ENCODE results near the gene OR4X2.

The OR4X2 gene

GRCh38 chr11:48242501-48242900, 2.4 kb upstream of the OR4X2 start:
- no peak overlapping the region for H3K4me3 ChIP-seq (ENCODE audit: low read length)
- no peak overlapping the region for H3K27ac ChIP-seq (ENCODE audit: low read length)
- no peaks in the 10 kb centered on the region for H3K27me3 ChIP-seq (replicated peaks; ENCODE audit: insufficient read depth, low read length)
- DNase-seq: no peak
- H3K9me2 ChIP-seq (replicated peaks; ENCODE audit: insufficient read depth, low read length): no peaks in the 10 kb centered on the region
- H3K9ac ChIP-seq (ENCODE audit: low read length): no peak overlapping the region
- H3F3A ChIP-seq (ENCODE audit: insufficient read depth, low read length): no peaks in the 10 kb centered on the region
- no peaks in the 10 kb centered on the region for H3K4me1 ChIP-seq (ENCODE audit: low read length)
- no peaks in the 10 kb centered on the region for H3K9me3 ChIP-seq (replicated peaks; ENCODE audit: insufficient read depth, low read length)
- H3K36me3 ChIP-seq (replicated peaks; ENCODE audit: insufficient read depth, low read length): no peaks in the 10 kb centered on the region
- no peak for TF ChIP-seq EZH2 (optimal IDR thresholded peaks at IDR 0.05; ENCODE audit: low read depth, low read length)
- TF ChIP-seq CTCF (IDR thresholded peaks at IDR 0.05; ENCODE audit: low read length): no peak
- TF ChIP-seq EZH2phosphoT487 (IDR thresholded peaks at IDR 0.05; ENCODE audit: low read length): no peak
- no peaks in the 10 kb centered on the region for H3K79me2 ChIP-seq (ENCODE audit: low read length)
- H3K4me2 ChIP-seq (ENCODE audit: low read depth, low read length): no peak overlapping the region
- H2AFZ ChIP-seq (ENCODE audit: low read length): no peak overlapping the region
- H4K20me1 ChIP-seq (ENCODE audit: insufficient read depth, low read length): no peaks in the 10 kb centered on the region

- TF ChIP-seq CTCF (IDR thresholded peaks at IDR 0.05; ENCODE audit: low read length) (no peak), EZH2phosphoT487 (IDR thresholded peaks at IDR 0.05; ENCODE audit: low read length) (no peak), EZH2 (optimal IDR thresholded peaks at IDR 0.05; ENCODE audit: low read depth, low read length) (no peak)
Measured at GRCh38 chr11:48248902-48249301, 4.0 kb downstream of the OR4X2 start.

GRCh38 chr11:48261600-48261999, 16.7 kb downstream of the OR4X2 start:
- Histone ChIP-seq H3F3A (ENCODE audit: insufficient read depth, low read length) (no peaks in the 10 kb centered on the region), H4K20me1 (ENCODE audit: insufficient read depth, low read length) (no peaks in the 10 kb centered on the region), H3K36me3 (replicated peaks; ENCODE audit: insufficient read depth, low read length) (no peaks in the 10 kb centered on the region), H2AFZ (ENCODE audit: low read length) (no peak overlapping the region), H3K9me3 (replicated peaks; ENCODE audit: insufficient read depth, low read length) (no peaks in the 10 kb centered on the region), H3K9me2 (replicated peaks; ENCODE audit: insufficient read depth, low read length) (no peaks in the 10 kb centered on the region), H3K27me3 (replicated peaks; ENCODE audit: insufficient read depth, low read length) (no peaks in the 10 kb centered on the region), H3K9ac (ENCODE audit: low read length) (no peak overlapping the region), H3K4me2 (ENCODE audit: low read depth, low read length) (no peak overlapping the region), H3K79me2 (ENCODE audit: low read length) (no peaks in the 10 kb centered on the region), H3K4me1 (ENCODE audit: low read length) (no peaks in the 10 kb centered on the region), H3K4me3 (ENCODE audit: low read length) (no peak overlapping the region), H3K27ac (ENCODE audit: low read length) (no peak overlapping the region)
- DNase-seq: no peak
- TF ChIP-seq CTCF (IDR thresholded peaks at IDR 0.05; ENCODE audit: low read length): no peak
- no peak for TF ChIP-seq EZH2 (optimal IDR thresholded peaks at IDR 0.05; ENCODE audit: low read depth, low read length)
- no peak for TF ChIP-seq EZH2phosphoT487 (IDR thresholded peaks at IDR 0.05; ENCODE audit: low read length)

More at GRCh38 chr11:48248902-48249301, 4.0 kb downstream of the OR4X2 start:
- Histone ChIP-seq H3F3A (ENCODE audit: insufficient read depth, low read length) (no peaks in the 10 kb centered on the region), H3K27me3 (replicated peaks; ENCODE audit: insufficient read depth, low read length) (no peaks in the 10 kb centered on the region), H3K9me3 (replicated peaks; ENCODE audit: insufficient read depth, low read length) (no peaks in the 10 kb centered on the region), H3K9me2 (replicated peaks; ENCODE audit: insufficient read depth, low read length) (no peaks in the 10 kb centered on the region), H3K36me3 (replicated peaks; ENCODE audit: insufficient read depth, low read length) (no peaks in the 10 kb centered on the region), H2AFZ (ENCODE audit: low read length) (no peak overlapping the region), H4K20me1 (ENCODE audit: insufficient read depth, low read length) (no peaks in the 10 kb centered on the region), H3K79me2 (ENCODE audit: low read length) (no peaks in the 10 kb centered on the region), H3K4me2 (ENCODE audit: low read depth, low read length) (no peak overlapping the region), H3K27ac (ENCODE audit: low read length) (no peak overlapping the region), H3K4me3 (ENCODE audit: low read length) (no peak overlapping the region), H3K9ac (ENCODE audit: low read length) (no peak overlapping the region), H3K4me1 (ENCODE audit: low read length) (no peaks in the 10 kb centered on the region)
- DNase-seq: no peak

All from MM.1S (cell line).